ENCODE data around the gene BEST1.

DNA sequence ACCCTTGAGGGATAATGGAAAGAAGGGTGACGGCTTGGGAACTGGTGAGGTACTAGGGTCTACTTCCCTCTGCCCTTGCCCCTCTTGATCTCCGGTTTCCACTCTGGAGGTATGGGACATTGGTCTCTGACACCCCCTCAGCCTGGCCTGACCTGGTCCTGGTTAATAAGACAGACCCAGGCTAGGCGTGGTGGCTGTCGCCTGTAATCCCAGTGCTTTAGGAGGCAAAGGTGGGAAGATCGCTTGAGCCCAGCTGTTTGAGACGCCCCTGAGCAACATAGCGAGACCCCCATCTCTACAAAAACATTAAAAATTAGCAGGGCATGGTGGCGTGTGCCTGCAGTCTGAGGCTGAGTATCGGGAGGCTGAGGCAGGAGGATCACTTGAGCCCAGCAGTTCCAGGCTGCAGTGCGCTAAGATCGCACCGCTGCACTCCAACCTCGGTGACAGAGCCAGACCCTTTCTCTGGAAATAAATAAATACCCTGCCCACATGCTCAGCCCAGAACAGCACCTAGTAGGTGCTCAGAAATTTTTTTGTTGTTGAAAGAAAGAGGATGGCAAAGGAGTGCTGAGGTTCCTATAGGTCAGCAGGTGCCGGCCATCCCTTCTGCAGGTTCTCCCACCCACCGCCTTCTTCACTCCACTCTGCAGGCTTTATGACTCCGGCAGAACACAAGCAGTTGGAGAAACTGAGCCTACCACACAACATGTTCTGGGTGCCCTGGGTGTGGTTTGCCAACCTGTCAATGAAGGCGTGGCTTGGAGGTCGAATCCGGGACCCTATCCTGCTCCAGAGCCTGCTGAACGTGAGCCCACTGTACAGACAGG lies 6.3 kb downstream of the BEST1 start:
- TF ChIP-seq, protein P1, sequence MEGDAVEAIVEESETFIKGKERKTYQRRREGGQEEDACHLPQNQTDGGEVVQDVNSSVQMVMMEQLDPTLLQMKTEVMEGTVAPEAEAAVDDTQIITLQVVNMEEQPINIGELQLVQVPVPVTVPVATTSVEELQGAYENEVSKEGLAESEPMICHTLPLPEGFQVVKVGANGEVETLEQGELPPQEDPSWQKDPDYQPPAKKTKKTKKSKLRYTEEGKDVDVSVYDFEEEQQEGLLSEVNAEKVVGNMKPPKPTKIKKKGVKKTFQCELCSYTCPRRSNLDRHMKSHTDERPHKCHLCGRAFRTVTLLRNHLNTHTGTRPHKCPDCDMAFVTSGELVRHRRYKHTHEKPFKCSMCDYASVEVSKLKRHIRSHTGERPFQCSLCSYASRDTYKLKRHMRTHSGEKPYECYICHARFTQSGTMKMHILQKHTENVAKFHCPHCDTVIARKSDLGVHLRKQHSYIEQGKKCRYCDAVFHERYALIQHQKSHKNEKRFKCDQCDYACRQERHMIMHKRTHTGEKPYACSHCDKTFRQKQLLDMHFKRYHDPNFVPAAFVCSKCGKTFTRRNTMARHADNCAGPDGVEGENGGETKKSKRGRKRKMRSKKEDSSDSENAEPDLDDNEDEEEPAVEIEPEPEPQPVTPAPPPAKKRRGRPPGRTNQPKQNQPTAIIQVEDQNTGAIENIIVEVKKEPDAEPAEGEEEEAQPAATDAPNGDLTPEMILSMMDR (IDR thresholded peaks at IDR 0.05): no peak
- no peak for TF ChIP-seq POLR2A (IDR thresholded peaks at IDR 0.05)
